Measurements from ENCODE around the gene IRS4.

Gene IRS4

DNA sequence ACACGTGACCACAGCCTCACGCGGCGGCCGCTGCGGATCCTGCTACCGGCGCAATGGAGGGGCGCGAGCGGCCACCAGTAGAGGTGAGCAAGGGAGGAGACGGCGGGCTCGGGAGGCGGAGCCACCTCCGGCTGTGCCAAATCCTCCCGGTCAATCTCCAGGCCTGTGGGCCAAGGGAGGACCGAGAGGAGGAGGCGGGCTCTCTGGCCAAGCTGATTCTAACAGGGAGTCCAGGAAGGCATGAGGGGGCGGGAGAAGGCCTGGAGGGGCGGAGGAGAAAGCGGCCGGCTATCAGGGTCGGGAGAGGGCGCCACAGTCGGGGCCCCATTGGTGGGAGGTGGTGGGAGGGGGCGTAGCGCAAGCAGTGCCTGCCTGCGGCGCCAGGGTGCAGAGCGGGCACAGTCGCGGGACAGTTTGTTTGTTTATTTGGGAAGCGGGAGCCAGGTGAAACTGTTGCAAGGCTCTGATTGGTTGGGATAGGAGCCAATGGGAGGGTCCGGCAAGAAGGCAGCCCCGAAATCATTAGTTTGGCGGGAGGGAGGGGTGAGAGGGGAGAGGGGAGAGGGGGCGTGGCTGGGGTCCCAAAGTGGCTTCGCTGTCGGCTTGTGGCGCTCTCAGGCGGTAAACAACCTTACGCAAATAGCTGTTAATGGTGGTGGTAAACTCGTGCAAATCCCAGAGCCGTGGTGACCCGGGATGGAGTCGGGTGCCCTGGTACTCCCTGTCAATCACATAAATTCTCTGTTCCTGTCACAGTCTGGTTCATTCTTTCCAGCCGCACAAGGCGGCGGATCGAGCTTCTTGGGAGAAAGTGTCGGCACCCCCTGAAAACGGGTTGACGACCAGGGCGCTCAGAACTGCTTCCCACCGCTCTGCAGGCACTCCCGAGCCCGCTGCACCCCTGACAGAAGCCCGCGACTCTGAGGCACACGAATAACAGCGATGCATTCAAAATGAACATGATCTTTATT is at the start of gene IRS4:
Gene IRS4 (minus strand): TSS at position 55 of the 971 bp plus-strand sequence.
- peak; percentile 54 for DNase-seq

DNA sequence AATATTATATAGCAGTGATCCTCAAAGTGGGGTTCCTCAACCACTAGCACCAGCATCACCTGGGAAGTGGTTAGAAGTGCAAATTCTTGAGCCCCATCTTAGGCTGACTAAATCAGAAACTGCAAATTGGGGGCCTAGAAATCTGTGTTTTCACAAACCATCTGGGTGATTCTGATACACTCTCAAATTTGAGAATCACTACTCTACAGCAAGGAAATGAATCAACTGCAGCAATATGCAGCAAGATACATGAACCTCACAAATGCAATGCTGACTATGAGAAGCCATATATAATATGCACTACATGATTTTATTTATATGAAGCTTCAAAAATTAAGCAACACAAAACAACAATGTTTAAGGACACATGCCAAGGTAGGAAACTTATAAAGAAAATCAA is 36.2 kb upstream of the IRS4 start:
- no peak for DNase-seq

DNA sequence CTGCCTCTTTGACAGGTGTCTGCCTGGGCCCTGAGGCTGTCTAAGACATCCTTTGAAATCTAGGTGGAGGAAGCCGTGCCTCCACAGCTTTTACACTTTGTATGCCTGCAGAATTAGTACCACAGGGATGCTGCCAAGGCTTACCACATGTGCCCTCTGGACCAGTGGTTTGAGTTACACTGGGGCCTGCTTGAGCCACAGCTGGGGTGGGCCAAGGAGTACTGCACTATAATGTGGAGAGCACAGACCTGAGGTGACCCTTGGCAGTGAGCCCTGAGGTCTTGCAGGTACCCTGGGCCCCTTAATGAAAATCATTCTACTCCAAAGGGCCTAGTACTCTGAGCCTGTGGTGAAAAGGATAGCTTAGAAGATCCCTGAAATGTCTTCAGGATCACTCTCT is 27.2 kb upstream of the IRS4 start:
- DNase-seq = no peak

DNA sequence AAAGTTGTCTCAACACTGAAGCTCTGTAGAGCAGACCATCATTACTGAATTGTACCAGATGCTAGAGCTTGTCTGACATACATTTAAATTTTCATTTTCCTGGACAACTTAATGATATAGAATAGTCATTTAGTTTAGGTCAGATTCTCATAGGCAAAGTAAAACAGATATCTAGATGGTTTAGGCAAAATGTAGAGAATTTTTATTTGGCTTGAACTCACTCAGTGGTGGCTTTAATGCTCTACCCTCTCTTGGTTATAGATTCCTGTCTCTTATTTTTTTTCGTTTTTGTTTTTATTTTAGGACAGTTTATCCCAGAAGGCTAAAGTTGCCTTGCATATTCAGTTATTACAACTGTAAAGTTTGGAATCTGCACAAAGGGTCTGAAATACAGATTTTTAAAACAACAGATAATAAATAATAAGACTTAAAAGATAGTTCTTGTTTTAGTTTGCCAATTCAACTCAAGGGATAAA is 4.0 kb upstream of the IRS4 start:
- DNase-seq = no peak

DNA sequence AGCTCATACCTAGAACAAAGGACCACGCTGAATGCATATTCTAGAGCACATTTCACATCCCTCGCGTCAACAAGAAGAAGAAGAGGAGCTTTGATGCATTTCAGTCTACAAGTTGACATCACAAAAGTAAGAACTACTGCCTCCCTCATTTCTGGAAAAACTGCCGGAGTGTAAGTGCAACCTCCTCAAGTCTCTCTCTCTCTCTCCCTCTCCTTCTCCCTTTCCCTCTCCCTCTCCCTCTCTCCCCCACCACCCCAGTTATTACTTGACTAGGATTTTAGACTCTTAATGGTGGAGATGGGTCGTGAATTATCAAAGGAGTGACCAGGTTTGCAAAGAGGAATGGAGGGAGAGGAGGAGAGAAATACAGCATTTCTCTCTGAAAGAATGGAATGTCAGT is 1.4 kb upstream of the IRS4 start:
- no peak for DNase-seq

DNA sequence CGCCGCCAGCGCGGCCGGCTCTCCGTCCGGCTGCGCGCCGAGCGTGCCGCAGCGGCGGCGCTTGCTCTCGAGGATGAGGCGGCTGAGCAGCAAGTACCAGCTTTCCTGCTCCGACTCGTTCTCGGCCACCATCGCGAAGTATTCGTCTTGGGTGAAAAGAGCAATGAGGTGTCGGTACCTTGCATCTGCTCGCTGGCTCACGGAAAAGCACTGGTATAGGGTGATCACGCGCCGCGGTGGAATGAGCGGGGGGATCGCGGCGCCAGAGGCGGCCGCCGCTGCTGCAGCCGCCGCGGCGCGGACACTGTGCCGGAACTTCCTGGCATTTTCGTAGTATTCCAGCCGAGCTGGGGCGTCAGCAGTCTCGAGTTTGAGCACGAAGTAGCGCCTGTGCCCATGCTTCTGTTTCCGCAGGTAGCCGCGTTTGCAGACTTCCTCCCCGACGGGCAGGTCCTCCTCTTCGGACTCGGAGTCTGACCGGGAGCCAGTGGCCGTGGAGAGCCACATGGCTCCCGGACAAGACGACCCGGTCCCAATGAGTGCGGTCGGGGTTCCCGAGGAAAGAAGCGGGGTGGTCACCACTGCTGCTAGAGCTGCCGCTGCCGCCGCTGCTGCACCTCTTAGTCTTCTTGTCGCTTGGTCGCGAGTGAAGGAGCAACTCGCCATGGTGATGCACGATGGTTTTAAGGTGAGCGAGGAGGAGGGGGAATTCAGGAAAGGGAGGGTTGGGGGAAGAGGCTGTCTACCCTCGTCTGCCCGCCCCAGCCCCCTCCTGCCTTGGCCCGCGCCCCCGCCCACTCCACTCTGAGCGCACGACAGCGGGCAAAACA is 469 bp downstream of the IRS4 start:
- DNase-seq = no peak

DNA sequence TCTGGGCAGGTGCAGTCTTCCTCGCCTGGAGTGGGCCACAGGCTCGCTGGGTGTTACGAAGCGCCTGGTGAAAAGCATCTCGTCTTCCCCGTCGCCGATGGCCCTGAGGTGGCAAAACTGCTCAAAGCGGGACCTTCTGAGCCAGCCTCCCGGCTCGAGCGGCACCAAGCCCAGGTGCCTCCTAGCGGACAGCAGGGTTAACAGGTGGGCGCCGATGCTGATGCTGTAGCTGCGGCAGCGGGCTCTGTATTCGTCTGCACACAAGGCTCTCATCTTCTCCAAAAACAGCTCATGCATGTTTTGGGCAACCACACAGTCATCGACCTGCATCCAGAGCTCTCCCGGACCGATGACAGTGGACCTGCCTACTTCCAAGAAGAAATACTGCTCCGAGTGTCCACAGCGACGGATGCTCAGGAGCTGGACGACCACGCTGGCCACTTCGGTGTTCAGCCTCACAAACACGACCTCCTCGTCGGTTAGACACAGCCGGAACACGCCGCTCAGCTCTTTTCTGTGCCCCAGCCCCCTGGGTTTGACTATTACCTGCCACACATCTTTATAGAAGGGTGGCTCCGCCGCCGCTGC is 1.2 kb downstream of the IRS4 start:
- no peak for DNase-seq

DNA sequence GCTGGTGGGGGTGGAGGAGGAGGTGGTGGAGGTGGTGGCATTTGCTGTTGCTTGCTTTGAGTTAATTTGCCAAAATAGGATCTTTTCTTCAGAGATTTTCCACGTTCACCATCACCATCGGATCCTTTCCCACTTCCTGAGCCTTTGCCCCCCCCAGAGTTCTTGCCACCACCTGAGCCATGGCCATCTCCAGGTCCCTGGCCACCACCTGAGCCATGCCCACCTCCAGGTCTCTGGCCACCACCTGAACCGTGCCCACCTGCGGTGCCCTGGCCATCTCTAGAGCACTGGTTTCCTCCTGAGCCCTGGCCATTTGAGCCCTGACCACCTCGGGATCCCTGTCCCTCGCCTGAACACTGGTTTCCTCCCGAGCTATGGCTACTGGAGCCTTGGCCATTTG is 1.9 kb downstream of the IRS4 start:
- DNase-seq = no peak

DNA sequence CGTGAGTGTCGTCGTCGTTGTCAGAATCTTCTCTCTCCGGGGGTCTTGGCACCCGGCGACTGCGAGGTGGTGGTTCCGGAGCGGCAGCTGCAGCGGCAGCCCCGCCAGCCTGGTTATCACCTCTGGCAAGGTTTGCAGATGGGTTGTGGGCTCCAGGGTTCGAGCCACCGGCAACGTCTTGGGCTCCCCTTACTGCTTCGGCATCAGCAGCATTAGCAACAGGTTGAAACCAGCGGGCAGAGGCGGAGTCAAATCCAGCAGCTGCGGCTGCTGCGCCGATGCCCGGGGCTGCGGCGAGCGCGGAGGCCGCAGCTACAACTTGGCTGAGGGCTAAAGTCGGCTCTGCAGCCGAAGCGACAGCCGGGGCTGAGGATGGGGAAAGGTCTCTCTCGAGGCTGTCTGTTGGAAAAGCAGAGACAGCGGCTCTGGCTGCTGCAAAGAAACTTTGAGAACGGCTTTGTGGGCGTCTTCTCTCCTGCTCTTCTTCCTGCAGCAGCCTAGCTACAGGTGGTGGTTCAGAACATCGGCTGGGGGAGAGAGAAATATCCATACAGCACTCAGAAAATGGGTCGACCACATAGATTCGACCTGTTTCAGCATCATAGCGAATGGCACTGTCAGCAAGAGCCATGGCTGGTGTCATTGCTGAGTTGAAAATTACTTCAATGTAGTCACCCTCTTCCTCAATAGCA is 3.6 kb downstream of the IRS4 start:
- DNase-seq = no peak

DNA sequence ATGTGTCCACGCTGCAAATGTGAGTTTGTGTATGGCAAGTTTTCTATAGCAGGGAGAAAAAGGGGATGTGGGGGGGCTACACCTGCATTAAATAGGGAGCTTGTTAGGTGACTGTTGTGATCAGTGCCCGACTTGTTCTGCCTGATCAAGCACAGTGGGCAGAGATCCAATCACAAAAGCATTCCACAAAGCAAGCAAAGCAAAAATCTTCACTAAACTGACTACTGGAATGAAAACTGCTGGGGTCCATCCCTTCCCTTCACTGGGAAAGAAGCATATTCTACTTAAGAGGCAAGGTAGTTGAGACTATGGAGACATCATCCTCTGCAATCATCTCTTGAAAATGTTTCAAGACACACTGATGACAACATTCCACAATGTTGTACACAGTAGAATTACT is 5.2 kb downstream of the IRS4 start:
- no peak for DNase-seq

DNA sequence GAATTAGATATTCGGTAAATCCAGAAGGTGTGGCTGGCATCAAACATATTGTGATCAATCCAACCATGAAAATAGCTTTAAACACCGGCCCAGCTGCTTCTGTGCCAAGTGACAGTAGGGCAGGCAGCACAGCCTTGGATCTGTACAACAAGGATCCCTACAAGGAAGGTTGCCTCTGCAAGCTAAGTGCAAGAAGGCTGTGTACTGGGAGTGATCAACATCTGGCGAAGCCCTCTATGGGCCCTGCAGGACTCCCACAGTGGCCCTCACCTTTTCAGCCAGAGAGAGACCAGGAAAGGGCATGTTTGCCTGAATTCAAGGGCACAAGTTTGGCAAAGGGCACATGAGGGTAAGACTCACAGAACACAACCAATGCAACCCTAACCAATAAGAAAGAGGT is 9.6 kb downstream of the IRS4 start:
- DNase-seq = no peak

DNA sequence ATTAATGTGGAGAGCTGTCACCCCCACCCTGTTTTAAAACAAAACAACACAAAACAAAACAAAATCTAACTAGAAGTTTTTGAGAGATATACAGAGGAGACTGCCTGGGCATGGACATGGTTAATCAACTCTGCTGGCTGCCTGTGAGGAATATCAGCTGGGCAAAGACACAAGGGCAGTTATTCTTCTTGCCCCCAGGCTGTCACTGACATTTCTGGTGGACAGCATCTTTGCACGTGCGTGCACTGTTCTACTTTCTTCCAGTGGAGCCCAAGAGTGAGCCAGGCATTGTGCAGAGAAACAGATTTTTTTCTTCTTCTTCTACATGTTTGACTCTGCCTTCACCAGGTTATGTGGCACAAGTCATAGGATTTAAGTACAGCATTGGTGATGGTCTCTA is 13.8 kb downstream of the IRS4 start:
- no peak for DNase-seq

DNA sequence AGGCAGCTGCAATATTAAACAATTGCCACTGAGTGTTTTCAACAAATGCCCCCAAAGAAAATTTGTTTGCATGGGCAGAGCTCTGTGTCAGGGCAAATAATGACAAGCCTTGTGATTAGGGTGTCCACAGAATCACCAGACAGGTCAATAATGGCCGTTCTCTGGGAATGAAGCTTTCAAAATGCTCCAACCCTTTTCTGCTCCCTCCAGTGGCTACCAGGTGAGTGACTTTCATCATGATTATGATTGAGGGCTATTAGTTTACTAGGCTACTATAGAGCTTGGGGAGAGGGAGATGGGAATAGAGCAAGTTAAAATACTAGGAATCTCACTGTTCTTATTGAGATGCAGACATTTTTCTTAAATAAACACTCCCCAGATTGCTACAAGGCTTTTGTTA is 23.5 kb downstream of the IRS4 start:
- no peak for DNase-seq

DNA sequence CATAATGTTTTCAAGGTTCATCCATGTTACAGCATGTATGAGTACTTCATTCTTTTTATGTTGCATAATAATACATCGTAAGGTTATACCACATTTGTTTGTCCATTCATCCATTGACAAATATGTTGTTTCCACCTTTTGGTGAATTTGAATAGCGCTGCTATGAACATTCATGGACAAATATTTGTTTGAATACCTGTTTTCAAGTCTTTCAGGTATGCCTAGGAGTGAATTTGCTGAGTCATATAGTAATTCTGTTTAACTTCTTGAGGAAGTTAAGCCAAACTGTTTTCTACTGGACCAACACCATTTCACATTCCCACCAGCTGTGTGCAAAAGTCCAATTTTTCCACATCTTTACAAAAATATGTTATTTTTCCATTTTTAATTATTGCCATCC is 31.5 kb downstream of the IRS4 start:
- DNase-seq = no peak

DNA sequence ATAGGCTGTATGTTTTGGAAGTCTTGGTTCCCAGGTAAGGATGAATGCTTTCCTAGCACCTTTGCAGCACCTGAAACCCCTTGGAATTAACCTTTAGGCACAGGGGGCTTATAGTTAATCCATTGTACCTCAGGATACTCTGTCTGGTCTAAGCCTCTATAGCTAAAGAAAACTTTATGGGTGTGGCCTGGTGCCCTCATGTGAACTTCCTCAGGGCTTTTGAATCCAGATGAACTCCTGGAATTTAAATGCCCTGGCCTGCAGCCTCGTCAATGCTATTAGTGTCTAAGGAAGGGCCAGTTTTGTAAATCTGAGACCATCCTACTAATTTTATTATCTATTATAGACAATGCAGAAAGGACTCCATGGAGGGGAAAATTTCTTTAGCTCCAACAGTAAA is 33.8 kb downstream of the IRS4 start:
- no peak for DNase-seq

DNA sequence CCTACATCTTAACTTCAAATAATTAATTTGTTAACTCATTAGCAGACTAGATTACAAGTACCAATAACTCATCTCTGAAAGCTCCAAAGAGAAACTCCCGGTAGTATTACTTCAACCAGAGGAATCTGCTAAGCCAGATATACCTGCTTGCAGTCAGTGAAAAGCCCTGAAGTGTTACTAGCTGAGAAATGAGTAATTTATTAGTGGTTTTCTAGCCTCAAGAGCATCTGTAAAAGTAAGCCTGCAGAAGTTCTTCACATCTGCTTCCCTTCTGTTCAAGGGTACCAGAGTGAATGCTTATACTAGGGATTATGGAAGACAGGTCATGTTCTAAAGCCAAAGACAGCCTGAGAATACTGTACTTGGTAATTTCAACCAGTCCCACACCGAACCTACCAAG is 34.7 kb downstream of the IRS4 start:
- no peak for DNase-seq

DNA sequence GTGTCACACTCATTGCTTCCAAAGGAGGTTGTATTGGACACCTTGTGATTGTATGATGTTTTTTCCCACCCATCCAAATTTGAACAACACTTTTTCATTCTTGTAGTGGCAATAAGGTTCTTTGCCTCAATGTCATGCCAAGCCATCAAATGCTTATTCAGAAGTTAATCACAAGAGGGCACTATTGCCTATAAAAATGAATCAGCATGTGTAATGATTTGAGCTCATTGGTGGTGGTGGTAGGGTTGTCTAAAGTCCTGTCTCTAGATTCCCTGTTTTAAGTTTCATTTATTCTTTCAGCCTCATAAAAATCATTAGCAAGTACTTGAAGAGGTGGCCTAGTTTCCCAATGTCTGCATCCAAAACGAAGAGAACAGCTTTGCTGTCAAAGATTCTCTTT is 37.0 kb downstream of the IRS4 start:
- no peak for DNase-seq

DNA sequence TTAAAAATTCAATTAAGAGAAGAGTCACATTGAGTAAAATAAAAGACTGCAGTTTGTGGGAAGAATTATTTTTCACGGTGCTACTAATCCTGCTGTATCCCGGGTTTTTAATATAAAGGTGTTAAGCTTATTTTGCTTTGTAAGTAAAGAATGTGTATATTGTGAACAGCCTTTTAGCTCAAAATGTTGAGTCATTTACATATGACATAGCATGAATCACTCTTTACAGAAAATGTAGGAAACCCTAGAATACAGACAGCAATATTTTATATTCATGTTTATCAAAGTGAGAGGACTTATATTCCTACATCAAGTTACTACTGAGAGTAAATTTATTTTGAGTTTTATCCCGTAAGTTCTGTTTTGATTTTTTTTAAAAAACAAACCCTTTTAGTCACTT is 39.7 kb downstream of the IRS4 start:
- no peak for DNase-seq

Data from DMS79 (cell line).